Muscle layer of duodenum (tissue), 2 donors: ENCODE results near the gene TDRD15.

Experiments used
- H3K27ac ChIP-seq: one replicate; pipeline ENCODE4 v1.7.0; 2013; ENCODE audit warnings: mild to moderate bottlenecking, low read length
- H3K27me3 ChIP-seq: one replicate; pipeline ENCODE4 v1.7.0; 2013; ENCODE audit warnings: low read depth, mild to moderate bottlenecking, control low read depth, low read length
- H3K36me3 ChIP-seq, 2 donors: one replicate each; pipeline ENCODE4 v1.7.0; 2013; ENCODE audit warnings: low read length in 2 of 2, control low read depth in 1 of 2, mild to moderate bottlenecking in 1 of 2; ENCODE audit not compliant: insufficient read depth in 2 of 2, control insufficient read depth in 1 of 2
- H3K4me1 ChIP-seq, 2 donors: one replicate each; pipeline ENCODE4 v1.7.0; 2013; ENCODE audit warnings: low read length in 2 of 2, mild to moderate bottlenecking in 2 of 2, control low read depth in 1 of 2, moderate library complexity in 1 of 2; ENCODE audit not compliant: insufficient read depth in 2 of 2, control insufficient read depth in 1 of 2
- H3K4me3 ChIP-seq, 2 donors: one replicate each; pipeline ENCODE4 v1.7.0; 2013; ENCODE audit warnings: low read length in 2 of 2, low read depth in 1 of 2, mild to moderate bottlenecking in 1 of 2
- H3K9me3 ChIP-seq, 2 donors: one replicate each; pipeline ENCODE4 v1.7.0; 2013; ENCODE audit warnings: low read length in 2 of 2, control low read depth in 1 of 2, mild to moderate bottlenecking in 1 of 2; ENCODE audit not compliant: control insufficient read depth in 1 of 2
- donor health status: healthy.

The TDRD15 gene

GRCh38 chr2:21123473-21124393, at the start of gene TDRD15:
Gene TDRD15 (plus strand): TSS chr2:21123968. CDS start chr2:21137468, 13,500 bp downstream.
- no peaks in the 10 kb centered on the region for H3K36me3 ChIP-seq
- H3K9me3 ChIP-seq: no peaks in the 10 kb centered on the region
- no peaks in the 10 kb centered on the region for H3K4me1 ChIP-seq
- no peak within 1 kb of the TSS for H3K27ac ChIP-seq
- no peaks in the 10 kb centered on the region for H3K27me3 ChIP-seq
- no peak within 1 kb of the TSS for H3K4me3 ChIP-seq

GRCh38 chr2:21078296-21078695, 45.5 kb upstream of the TDRD15 start:
- no peak overlapping the region for H3K27ac ChIP-seq
- H3K4me1 ChIP-seq: no peaks in the 10 kb centered on the region
- no peak overlapping the region for H3K4me3 ChIP-seq
- no peaks in the 10 kb centered on the region for H3K27me3 ChIP-seq
- H3K9me3 ChIP-seq: peaks cover 0 to 7% of the 10 kb centered on the region in 2 donors
- H3K36me3 ChIP-seq: no peaks in the 10 kb centered on the region

- Histone ChIP-seq H3K4me1 (no peaks in the 10 kb centered on the region), H3K9me3 (peaks cover 0 to 7% of the 10 kb centered on the region in 2 donors), H3K27me3 (no peaks in the 10 kb centered on the region), H3K36me3 (no peaks in the 10 kb centered on the region), H3K27ac (no peak overlapping the region), H3K4me3 (no peak overlapping the region)
These were observed 40.3 kb upstream of the TDRD15 start for GRCh38 chr2:21083482-21083881.

- Histone ChIP-seq H3K9me3 (peaks cover 0 to 3% of the 10 kb centered on the region in 2 donors), H3K36me3 (no peaks in the 10 kb centered on the region), H3K4me3 (no peak overlapping the region), H3K27me3 (no peaks in the 10 kb centered on the region), H3K27ac (no peak overlapping the region), H3K4me1 (no peaks in the 10 kb centered on the region)
These were observed 39.4 kb upstream of the TDRD15 start for GRCh38 chr2:21084401-21084800.

GRCh38 chr2:21092308-21092869, 31.4 kb upstream of the TDRD15 start:
- Histone ChIP-seq H3K4me3 (no peak overlapping the region), H3K9me3 (no peaks in the 10 kb centered on the region), H3K4me1 (no peaks in the 10 kb centered on the region), H3K27me3 (no peaks in the 10 kb centered on the region), H3K27ac (no peak overlapping the region), H3K36me3 (no peaks in the 10 kb centered on the region)

- H3K27ac ChIP-seq: no peak overlapping the region
- no peaks in the 10 kb centered on the region for H3K27me3 ChIP-seq
- H3K4me3 ChIP-seq: no peak overlapping the region
- H3K9me3 ChIP-seq: no peaks in the 10 kb centered on the region
- H3K36me3 ChIP-seq: no peaks in the 10 kb centered on the region
- H3K4me1 ChIP-seq: no peaks in the 10 kb centered on the region
These were observed 28.6 kb upstream of the TDRD15 start for GRCh38 chr2:21095178-21095577.

GRCh38 chr2:21095714-21096113, 28.1 kb upstream of the TDRD15 start:
- H3K4me3 ChIP-seq: no peak overlapping the region
- H3K9me3 ChIP-seq: no peaks in the 10 kb centered on the region
- H3K27ac ChIP-seq: no peak overlapping the region
- no peaks in the 10 kb centered on the region for H3K27me3 ChIP-seq
- H3K4me1 ChIP-seq: no peaks in the 10 kb centered on the region
- no peaks in the 10 kb centered on the region for H3K36me3 ChIP-seq

GRCh38 chr2:21096458-21096857, 27.3 kb upstream of the TDRD15 start:
- Histone ChIP-seq H3K4me3 (no peak overlapping the region), H3K36me3 (no peaks in the 10 kb centered on the region), H3K4me1 (no peaks in the 10 kb centered on the region), H3K27me3 (no peaks in the 10 kb centered on the region), H3K27ac (no peak overlapping the region), H3K9me3 (no peaks in the 10 kb centered on the region)

- Histone ChIP-seq H3K4me1 (no peaks in the 10 kb centered on the region), H3K4me3 (no peak overlapping the region), H3K9me3 (no peaks in the 10 kb centered on the region), H3K27ac (no peak overlapping the region), H3K27me3 (no peaks in the 10 kb centered on the region), H3K36me3 (no peaks in the 10 kb centered on the region)
These were observed 26.4 kb upstream of the TDRD15 start for GRCh38 chr2:21097331-21097730.

- Histone ChIP-seq H3K27ac (no peak overlapping the region), H3K9me3 (no peaks in the 10 kb centered on the region), H3K4me3 (no peak overlapping the region), H3K4me1 (no peaks in the 10 kb centered on the region), H3K36me3 (no peaks in the 10 kb centered on the region), H3K27me3 (no peaks in the 10 kb centered on the region)
These were observed 25.5 kb upstream of the TDRD15 start for GRCh38 chr2:21098294-21098693.

GRCh38 chr2:21099281-21099907, 24.4 kb upstream of the TDRD15 start:
- Histone ChIP-seq H3K27ac (no peak overlapping the region), H3K4me1 (no peaks in the 10 kb centered on the region), H3K9me3 (no peaks in the 10 kb centered on the region), H3K27me3 (no peaks in the 10 kb centered on the region), H3K4me3 (no peak overlapping the region), H3K36me3 (no peaks in the 10 kb centered on the region)
